SU-DHL-6 (cell line): ENCODE results near the gene ZNF593.

Experiments used
- H2AFZ ChIP-seq: fragments of 200-600 bp; sonication (generic); 2 replicates; pipeline ENCODE4 v1.6.1; 2014; ENCODE audit warnings: low read depth, mild to moderate bottlenecking, moderate library complexity, mixed read lengths, antibody characterized with exemption, low read length; ENCODE audit not compliant: severe bottlenecking
- H3F3A ChIP-seq: fragments of 200-600 bp; shearing (Covaris generic); 2 replicates; pipeline ENCODE4 v1.6.0; 2016; ENCODE audit warnings: antibody characterized with exemption, mild to moderate bottlenecking; ENCODE audit not compliant: insufficient read depth
- H3K27ac ChIP-seq: fragments of 200-600 bp; sonication (generic); 2 replicates; pipeline ENCODE4 v1.5.1; 2016; ENCODE audit warnings: low read depth, mild to moderate bottlenecking, low read length, moderate library complexity, mixed read lengths
- H3K27me3 ChIP-seq: fragments of 200-600 bp; sonication (generic), shearing (Covaris generic); 2 replicates; pipeline ENCODE4 v1.6.0; 2014; ENCODE audit warnings: mild to moderate bottlenecking, low read length
- H3K36me3 ChIP-seq: fragments of 200-600 bp; sonication (generic); 2 replicates; pipeline ENCODE4 v1.6.1; 2014; ENCODE audit warnings: mild to moderate bottlenecking, low read length, mixed read lengths
- H3K4me2 ChIP-seq: fragments of 300-600, 200-600 bp; shearing (Covaris generic), sonication (generic); 2 replicates; pipeline ENCODE4 v1.6.0; 2014; ENCODE audit warnings: low read length, low read depth, mild to moderate bottlenecking; ENCODE audit not compliant: poor library complexity, severe bottlenecking
- H3K4me3 ChIP-seq: fragments of 200-600 bp; sonication (generic); 2 replicates; pipeline ENCODE4 v1.5.1; 2014; ENCODE audit warnings: antibody characterized with exemption, low read length, mild to moderate bottlenecking, mixed read lengths; ENCODE audit not compliant: insufficient read depth, poor library complexity, severe bottlenecking
- H3K79me2 ChIP-seq: fragments of 200-600 bp; sonication (generic); 2 replicates; pipeline ENCODE4 v1.6.1; 2014; ENCODE audit warnings: mild to moderate bottlenecking, low read length, moderate library complexity; ENCODE audit not compliant: insufficient read depth
- H3K9ac ChIP-seq: fragments of 200-600 bp; sonication (generic); 2 replicates; pipeline ENCODE4 v1.7.0; 2014; ENCODE audit warnings: mild to moderate bottlenecking, low read length
- H3K9me2 ChIP-seq: fragments of 200-600 bp; sonication (generic); replicated peaks from 2 replicates; pipeline ENCODE4 v1.6.1; 2014; ENCODE audit warnings: low read length; ENCODE audit not compliant: insufficient read depth
- H3K9me3 ChIP-seq: fragments of 200-600 bp; sonication (generic); 2 replicates; pipeline ENCODE4 v1.6.1; 2014; ENCODE audit warnings: low read length, mixed read lengths; ENCODE audit not compliant: insufficient read depth
- H4K20me1 ChIP-seq: fragments of 200-600 bp; sonication (generic); 2 replicates; pipeline ENCODE4 v1.6.1; 2014; ENCODE audit warnings: low read depth, mild to moderate bottlenecking, antibody characterized with exemption, low read length, moderate library complexity, mixed read lengths
- EZH2phosphoT487 ChIP-seq: fragments of 200-600 bp; sonication (generic), shearing (Covaris generic); conservative IDR thresholded peaks from 2 replicates; pipeline ENCODE4 v1.6.1; 2018; ENCODE audit warnings: mild to moderate bottlenecking, antibody characterized with exemption, low read length, moderate library complexity, mixed read lengths
- TF ChIP-seq, protein P1 (sequence below): fragments of 200-600 bp; sonication (generic); IDR thresholded peaks from one replicate; pipeline ENCODE4 v1.5.1; 2017; ENCODE audit warnings: antibody characterized with exemption, mild to moderate bottlenecking, low read length, moderate library complexity; ENCODE audit not compliant: insufficient read depth, poor library complexity, severe bottlenecking

The ZNF593 gene

DNA sequence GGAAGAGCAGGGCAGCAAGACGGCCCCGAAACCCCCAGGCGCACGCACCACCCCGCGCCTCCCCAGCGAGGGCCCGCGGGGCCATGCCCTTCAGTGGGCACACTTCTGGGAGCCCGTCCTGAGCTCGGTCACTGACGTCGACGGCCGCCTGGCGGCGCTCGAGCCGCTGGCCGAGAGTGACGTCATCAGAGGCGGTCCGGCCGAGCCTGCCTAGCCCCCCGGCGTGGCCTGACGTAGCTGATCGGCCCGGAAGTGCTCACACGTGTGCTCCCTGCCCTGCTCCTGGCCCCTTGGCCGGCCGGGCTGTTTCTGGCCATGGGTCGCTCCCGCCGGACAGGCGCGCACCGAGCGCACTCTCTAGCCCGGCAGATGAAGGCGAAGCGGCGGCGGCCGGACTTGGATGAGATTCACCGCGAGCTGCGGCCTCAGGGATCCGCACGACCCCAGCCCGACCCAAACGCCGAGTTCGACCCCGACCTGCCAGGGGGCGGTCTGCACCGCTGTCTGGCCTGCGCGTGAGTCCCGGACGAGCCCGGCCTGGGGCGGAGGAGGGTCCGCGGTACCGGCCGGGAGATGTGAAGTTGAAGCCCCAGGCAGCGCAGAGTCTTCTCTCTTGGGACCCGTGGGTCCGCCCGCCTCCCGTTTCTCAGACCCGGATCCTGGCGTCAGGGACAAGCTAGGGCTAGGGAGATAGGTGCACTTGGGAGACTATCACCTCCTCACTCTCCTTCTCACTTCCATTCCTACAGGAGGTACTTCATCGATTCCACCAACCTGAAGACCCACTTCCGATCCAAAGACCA, at the start of gene ZNF593:
Gene ZNF593, plus strand, starts transcription at position 240 of the 803 bp plus-strand sequence. Its CDS starts 76 bp downstream, at position 316.
- Histone ChIP-seq H3K79me2 (peaks cover 11% of the 10 kb centered on the region), H3K9me2 (no peaks in the 10 kb centered on the region), H3K27ac (peak within 1 kb of the TSS; percentile 33), H3K27me3 (no peaks in the 10 kb centered on the region), H3K9me3 (no peaks in the 10 kb centered on the region), H3K9ac (peak within 1 kb of the TSS; percentile 99), H2AFZ (peak within 1 kb of the TSS; percentile 78), H3K4me3 (peak within 1 kb of the TSS; percentile 98), H3K36me3 (no peaks in the 10 kb centered on the region), H4K20me1 (no peaks in the 10 kb centered on the region), H3K4me2 (peak within 1 kb of the TSS; percentile 84), H3F3A (0 out of 2 replicates have a peak, but pooled peaks cover 6% of the 10 kb centered on the region)
- TF ChIP-seq EZH2phosphoT487, result no peak
- TF ChIP-seq, protein P1, sequence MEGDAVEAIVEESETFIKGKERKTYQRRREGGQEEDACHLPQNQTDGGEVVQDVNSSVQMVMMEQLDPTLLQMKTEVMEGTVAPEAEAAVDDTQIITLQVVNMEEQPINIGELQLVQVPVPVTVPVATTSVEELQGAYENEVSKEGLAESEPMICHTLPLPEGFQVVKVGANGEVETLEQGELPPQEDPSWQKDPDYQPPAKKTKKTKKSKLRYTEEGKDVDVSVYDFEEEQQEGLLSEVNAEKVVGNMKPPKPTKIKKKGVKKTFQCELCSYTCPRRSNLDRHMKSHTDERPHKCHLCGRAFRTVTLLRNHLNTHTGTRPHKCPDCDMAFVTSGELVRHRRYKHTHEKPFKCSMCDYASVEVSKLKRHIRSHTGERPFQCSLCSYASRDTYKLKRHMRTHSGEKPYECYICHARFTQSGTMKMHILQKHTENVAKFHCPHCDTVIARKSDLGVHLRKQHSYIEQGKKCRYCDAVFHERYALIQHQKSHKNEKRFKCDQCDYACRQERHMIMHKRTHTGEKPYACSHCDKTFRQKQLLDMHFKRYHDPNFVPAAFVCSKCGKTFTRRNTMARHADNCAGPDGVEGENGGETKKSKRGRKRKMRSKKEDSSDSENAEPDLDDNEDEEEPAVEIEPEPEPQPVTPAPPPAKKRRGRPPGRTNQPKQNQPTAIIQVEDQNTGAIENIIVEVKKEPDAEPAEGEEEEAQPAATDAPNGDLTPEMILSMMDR, result peak; percentile 74

- Histone ChIP-seq H3K27me3 (no peaks in the 10 kb centered on the region), H3K9ac (no peak overlapping the region), H3K9me3 (no peaks in the 10 kb centered on the region), H2AFZ (no peak overlapping the region), H3K36me3 (peaks cover 33% of the 10 kb centered on the region), H3K4me2 (no peak overlapping the region), H3K4me3 (no peak overlapping the region), H3K27ac (no peak overlapping the region), H3K79me2 (no peaks in the 10 kb centered on the region), H4K20me1 (no peaks in the 10 kb centered on the region), H3F3A (peaks cover 14% of the 10 kb centered on the region), H3K9me2 (no peaks in the 10 kb centered on the region)
- TF ChIP-seq, protein P1, result no peak
- TF ChIP-seq EZH2phosphoT487, result no peak
Observed at GRCh38 chr1:26121854-26122773, 47.6 kb upstream of the ZNF593 start.

DNA sequence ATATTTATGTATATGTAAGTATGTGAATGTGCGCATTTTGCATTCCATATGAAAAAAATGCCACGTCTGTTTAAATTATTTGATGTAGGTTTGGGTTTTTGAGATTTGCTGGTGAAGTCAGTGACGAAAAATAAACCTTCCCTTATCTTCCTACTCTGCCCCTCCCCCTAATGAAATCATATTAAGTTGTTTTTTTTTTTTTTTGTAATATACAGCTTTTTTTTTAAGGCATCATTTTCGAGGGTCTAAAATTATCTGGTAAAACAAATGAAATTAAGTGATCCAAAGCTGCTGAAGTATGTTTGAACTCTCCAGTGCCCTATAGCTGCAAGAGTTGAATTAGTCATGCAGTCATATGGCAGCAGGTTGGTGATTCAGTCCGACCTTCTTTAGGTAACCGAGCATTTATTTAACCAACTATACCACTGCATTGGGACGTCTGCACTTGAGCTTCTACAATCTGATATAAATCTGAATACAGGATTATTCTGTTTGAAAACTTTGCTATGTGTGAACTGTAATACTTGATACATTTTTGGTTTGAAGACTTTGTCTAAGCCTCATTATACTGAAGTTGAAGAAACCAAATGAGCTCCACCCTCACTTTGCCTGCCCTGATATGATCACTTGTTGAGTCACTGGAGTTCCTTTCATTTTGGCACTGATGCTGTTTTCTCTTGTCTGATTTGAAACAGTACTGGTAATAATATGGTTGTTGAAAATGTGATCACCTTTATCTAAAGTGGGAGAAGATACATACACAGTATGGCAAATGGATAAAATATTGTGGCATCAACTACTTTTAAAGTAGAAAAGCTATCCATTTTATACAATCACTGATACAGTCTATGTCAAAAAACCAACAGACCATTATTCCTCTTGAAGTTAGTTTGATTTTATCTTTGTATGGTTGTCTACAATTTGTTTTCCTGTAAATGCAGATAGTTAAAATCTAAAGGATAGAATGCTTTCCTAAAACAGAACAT, 46.4 kb upstream of the ZNF593 start:
- H3K9ac ChIP-seq, result no peak overlapping the region
- TF ChIP-seq EZH2phosphoT487, result no peak
- TF ChIP-seq, protein P1, result no peak
- H3F3A ChIP-seq, result peaks cover 14% of the 10 kb centered on the region
- H3K27me3 ChIP-seq, result no peaks in the 10 kb centered on the region
- no peaks in the 10 kb centered on the region for H3K79me2 ChIP-seq
- no peak overlapping the region for H3K4me2 ChIP-seq
- H4K20me1 ChIP-seq, result no peaks in the 10 kb centered on the region
- H3K36me3 ChIP-seq, result peaks cover 32% of the 10 kb centered on the region
- no peaks in the 10 kb centered on the region for H3K9me3 ChIP-seq
- no peak overlapping the region for H3K4me3 ChIP-seq
- no peak overlapping the region for H2AFZ ChIP-seq
- no peaks in the 10 kb centered on the region for H3K9me2 ChIP-seq
- no peak overlapping the region for H3K27ac ChIP-seq
